SH-SY5Y (cell line): ENCODE results near the gene KIF1A.

ENCODE experiments used
- GATA2 ChIP-seq: IDR thresholded peaks from 2 replicates; pipeline ENCODE4 v1.6.1; 2011; ENCODE audit warnings: mild to moderate bottlenecking, low read depth, low read length
- GATA3 ChIP-seq: IDR thresholded peaks from 2 replicates; pipeline ENCODE4 v1.6.1; 2011; ENCODE audit warnings: low read depth, mild to moderate bottlenecking, low read length, moderate library complexity

GRCh38 chr2:240833724-240834285 is 13.8 kb upstream of the KIF1A start:
- TF ChIP-seq GATA2 (no peak), GATA3 (no peak)
